Astrocyte of the spinal cord (primary cell): Measurements from ENCODE around the gene CFAP97.
"Not testable (repeated sequence)": the region's sequence is repeated elsewhere in the genome, so short reads cannot be mapped to it uniquely, and the experiment has no call there.

Experiments used
- DNase-seq: peaks from one replicate; pipeline ENCODE4 v3.0.0; 2011; ENCODE audit warnings: low read depth, low spot score
- H3K4me3 ChIP-seq: 2 replicates; pipeline ENCODE4 v1.5.1; 2011; ENCODE audit warnings: low read depth, mild to moderate bottlenecking, low read length, moderate library complexity
- CTCF ChIP-seq: IDR thresholded peaks from 2 replicates; pipeline ENCODE4 v1.5.1; 2012; ENCODE audit warnings: low read depth, mild to moderate bottlenecking, low read length, inconsistent platforms
- in situ Hi-C: cut with HindIII; loops from 2 replicates; pipeline ENCODE4 v1.10.0; 2017; ENCODE audit warnings: low sequenced_read_pairs

CFAP97 gene

DNA sequence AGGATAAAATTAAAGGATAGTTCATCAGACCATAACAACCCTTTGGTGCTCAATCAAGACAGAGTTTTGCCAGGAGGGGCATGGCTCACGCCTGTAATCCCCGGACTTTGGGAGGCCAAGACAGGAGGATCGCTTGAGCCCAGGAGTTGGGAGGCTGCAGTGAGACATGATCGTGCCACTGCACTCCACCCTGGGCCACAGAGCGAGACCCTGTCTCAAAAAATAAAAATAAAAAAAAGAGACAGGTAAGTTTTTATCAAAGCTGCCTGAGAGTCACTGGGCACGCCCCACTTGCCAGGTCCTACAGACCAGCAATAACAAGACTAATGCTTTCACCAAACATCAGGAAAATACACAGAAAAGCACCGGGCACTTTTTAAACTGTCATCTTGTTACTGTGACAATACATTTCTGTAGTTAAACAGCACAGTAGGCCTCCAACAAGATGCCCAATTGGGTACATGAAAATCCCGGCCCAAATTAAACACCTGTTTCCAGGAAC is 765 bp downstream of the CFAP97 start:
- DNase-seq = no peak
- TF ChIP-seq CTCF = no peak
- peak overlapping the region; percentile 62 for H3K4me3 ChIP-seq
- in situ Hi-C loops = no loop called here

- no peak for TF ChIP-seq CTCF
- peak overlapping the region; percentile 62 for H3K4me3 ChIP-seq
- DNase-seq = no peak
- in situ Hi-C loops = no loop called here
Observed at GRCh38 chr4:185201977-185202962, 1.5 kb downstream of the CFAP97 start.

- DNase-seq, in situ Hi-C loops, H3K4me3 ChIP-seq: not testable (repeated sequence)
Observed at GRCh38 chr4:185198189-185198588, 5.6 kb downstream of the CFAP97 start.

DNA sequence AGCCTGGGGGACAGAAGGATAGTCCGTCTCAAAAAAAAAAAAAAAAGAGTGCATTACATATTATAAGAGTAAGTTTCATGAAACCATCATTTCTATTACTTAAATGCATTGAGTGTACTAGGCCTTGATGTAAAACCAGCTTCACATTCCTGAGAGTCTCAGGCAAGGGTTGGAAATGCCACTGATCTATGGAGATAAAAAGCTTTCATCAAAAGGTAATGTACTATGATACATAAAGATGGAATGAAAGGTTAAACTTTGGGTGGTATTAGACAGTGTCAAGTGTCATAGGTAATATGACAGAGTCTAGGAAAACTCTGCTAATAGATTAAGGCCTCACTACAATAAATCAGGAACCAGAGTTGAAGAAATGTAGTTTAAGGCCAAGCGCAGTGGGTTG is 7.4 kb downstream of the CFAP97 start:
- no peak for DNase-seq
- H3K4me3 ChIP-seq = no peak overlapping the region
- no peak for TF ChIP-seq CTCF
- in situ Hi-C loops = no loop called here

DNA sequence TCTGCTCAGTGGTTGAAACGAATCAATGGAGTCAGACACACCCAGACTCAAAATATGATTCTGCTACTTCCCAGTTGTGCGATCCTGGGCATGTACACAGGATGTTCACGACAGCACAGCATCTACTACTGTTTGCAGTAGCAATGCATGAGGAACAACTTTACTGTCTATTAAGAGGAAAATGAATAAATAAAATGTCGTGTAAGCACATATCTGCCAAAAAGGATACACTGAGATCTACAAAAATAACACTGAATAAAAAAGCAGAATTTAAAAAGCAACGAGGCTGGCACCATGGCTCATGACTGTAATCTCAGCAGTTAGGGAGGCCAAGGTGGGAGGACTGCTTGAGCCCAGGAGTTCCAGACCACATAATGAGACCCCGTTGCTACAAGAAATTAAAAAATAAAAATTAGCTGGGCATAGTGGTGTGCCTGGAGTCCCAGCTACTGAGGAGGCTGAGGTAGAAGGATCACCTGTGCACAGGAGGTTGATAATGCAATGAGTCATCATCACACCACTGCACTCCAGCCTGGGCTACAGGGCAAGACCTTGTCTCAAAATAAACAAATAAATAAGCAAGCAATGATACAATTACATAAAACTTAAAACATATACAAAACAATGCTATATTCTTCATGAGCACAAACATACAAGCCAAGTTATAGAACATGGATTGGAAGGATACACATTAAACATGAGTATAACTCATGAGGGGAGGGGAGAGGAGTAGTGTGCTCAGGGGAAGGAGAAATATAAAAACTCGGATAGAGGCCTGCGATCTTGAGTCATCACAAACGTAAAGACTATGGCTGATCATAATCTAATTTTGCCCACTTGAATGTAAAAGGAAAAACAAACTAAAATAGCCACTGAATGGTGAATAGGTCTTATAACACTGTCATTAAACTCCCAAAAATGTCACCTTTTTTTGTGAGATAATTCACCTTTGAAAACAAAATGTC is 8.6 kb downstream of the CFAP97 start:
- DNase-seq = no peak
- no peak for TF ChIP-seq CTCF
- in situ Hi-C loops = no loop called here
- no peak overlapping the region for H3K4me3 ChIP-seq

- no peak for DNase-seq
- in situ Hi-C loops = no loop called here
Observed at GRCh38 chr4:185192059-185192458, 11.7 kb downstream of the CFAP97 start.

More at GRCh38 chr4:185192059-185192458, 11.7 kb downstream of the CFAP97 start:
- no peak for TF ChIP-seq CTCF
- H3K4me3 ChIP-seq = no peak overlapping the region
